GM21447 (cell line): ENCODE data around the gene ZNF785.
A peak's percentile ranks its signal among the peaks of the same experiment; 100 is the strongest.
"Not testable (repeated sequence)": the region's sequence is repeated elsewhere in the genome, so short reads cannot be mapped to it uniquely, and the experiment has no call there.

ENCODE experiments used
- ATAC-seq: cut with Tn5 transposase; IDR thresholded peaks from one replicate; pipeline ENCODE4 v1.9.1; 2021; ENCODE audit not compliant: unreplicated experiment

Gene ZNF785

GRCh38 chr16:30540916-30541464 is 44.5 kb downstream of the ZNF785 start:
- ATAC-seq = not testable (repeated sequence)

- not testable (repeated sequence) for ATAC-seq
Measured at GRCh38 chr16:30539986-30540526, 45.4 kb downstream of the ZNF785 start.

GRCh38 chr16:30539000-30539964 is 46.2 kb downstream of the ZNF785 start:
- ATAC-seq = no peak

GRCh38 chr16:30536391-30537024 is 49.0 kb downstream of the ZNF785 start:
- not testable (repeated sequence) for ATAC-seq

GRCh38 chr16:30535777-30536190 is 49.7 kb downstream of the ZNF785 start:
- no peak for ATAC-seq

- ATAC-seq = peak; percentile 14
Measured at GRCh38 chr16:30535106-30535776, 50.3 kb downstream of the ZNF785 start.

GRCh38 chr16:30534368-30535105 is 51.0 kb downstream of the ZNF785 start, which contains the start of gene ZNF747:
Gene ZNF747, minus strand, starts transcription at chr16:30534858. Its CDS starts 179 bp downstream, at chr16:30534679.
- peak; percentile 55 for ATAC-seq

GRCh38 chr16:30533748-30534367 is 51.6 kb downstream of the ZNF785 start:
- ATAC-seq = peak; percentile 5

GRCh38 chr16:30533146-30533522 is 52.4 kb downstream of the ZNF785 start:
- no peak for ATAC-seq

- no peak for ATAC-seq
Measured at GRCh38 chr16:30532285-30533145, 53.0 kb downstream of the ZNF785 start.
